Endothelial cell of umbilical vein (primary cell): ENCODE results near the gene GALNT2.

Source experiments
- FOS ChIP-seq: IDR thresholded peaks from 2 replicates; pipeline ENCODE4 v1.6.1; 2011; ENCODE audit warnings: mild to moderate bottlenecking, low read length, moderate library complexity, borderline replicate concordance; ENCODE audit not compliant: insufficient read depth
- POLR2A ChIP-seq: IDR thresholded peaks from 2 replicates; pipeline ENCODE4 v1.6.1; 2012; ENCODE audit warnings: low read depth, mild to moderate bottlenecking, control low read depth, low read length
- POLR2AphosphoS5 ChIP-seq: IDR thresholded peaks from 2 replicates; pipeline ENCODE4 v1.6.1; 2012; ENCODE audit warnings: low read depth, mild to moderate bottlenecking, control low read depth, low read length, moderate library complexity; ENCODE audit not compliant: insufficient read depth
- TF ChIP-seq, protein P1 (sequence below), 2 donors: IDR thresholded peaks; 1 replicate in 1 of 2; 2 replicates in 1 of 2; pipeline ENCODE4 v1.5.1; 2011; ENCODE audit warnings: low read length in 2 of 2, mild to moderate bottlenecking in 2 of 2, moderate library complexity in 2 of 2, control low read depth in 1 of 2, inconsistent platforms in 1 of 2, low read depth in 1 of 2; ENCODE audit not compliant: insufficient read depth in 1 of 2; ENCODE audit errors: extremely low read depth in 1 of 2
- TF ChIP-seq, protein P2 (sequence below): IDR thresholded peaks from 2 replicates; pipeline ENCODE4 v1.6.1; 2011; ENCODE audit not compliant: insufficient read depth, insufficient read length

DNA sequence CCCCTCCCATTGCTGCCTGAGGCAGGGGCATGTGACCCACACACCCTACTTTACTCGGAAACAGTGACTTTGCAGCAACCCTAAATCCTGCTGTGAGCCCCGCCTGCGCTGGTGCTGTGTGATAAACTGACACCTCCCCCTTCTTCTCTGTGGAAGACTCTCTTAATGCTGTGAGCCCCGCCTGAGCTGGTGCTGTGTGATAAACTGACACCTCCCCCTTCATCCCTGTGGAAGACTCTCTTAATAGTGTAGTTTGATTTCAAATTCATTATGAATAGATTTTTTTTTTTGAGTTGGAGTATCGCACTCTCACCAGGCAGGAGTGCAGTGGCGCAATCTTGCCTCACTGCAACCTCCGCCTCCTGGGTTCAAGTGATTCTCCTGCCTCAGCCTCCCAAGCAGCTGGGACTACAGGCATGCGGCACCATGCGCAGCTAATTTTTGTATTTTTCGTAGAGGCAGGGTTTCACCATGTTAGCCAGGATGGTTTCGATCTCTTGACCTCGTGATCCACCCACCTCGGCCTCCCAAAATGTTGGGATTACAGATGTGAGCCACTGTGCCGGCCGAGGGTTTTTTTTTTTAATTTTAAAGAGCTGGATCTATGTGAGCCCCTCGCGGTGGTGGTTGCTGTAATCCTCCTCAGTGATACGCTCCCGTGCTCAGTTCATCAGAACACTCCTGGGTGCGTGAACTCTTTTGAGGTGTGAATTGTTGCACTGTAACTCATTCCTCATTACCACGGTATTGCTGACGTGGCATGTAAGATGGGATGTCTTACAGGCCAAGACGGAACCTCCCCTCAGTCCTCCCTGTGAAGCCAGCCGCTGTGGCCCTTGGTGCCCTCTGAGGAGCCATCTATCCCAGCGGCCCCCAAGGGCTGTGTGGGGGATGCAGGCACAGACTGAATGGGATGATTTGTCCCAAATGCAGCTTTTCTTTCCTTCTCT, 60.3 kb downstream of the GALNT2 start:
- TF ChIP-seq, protein P1, sequence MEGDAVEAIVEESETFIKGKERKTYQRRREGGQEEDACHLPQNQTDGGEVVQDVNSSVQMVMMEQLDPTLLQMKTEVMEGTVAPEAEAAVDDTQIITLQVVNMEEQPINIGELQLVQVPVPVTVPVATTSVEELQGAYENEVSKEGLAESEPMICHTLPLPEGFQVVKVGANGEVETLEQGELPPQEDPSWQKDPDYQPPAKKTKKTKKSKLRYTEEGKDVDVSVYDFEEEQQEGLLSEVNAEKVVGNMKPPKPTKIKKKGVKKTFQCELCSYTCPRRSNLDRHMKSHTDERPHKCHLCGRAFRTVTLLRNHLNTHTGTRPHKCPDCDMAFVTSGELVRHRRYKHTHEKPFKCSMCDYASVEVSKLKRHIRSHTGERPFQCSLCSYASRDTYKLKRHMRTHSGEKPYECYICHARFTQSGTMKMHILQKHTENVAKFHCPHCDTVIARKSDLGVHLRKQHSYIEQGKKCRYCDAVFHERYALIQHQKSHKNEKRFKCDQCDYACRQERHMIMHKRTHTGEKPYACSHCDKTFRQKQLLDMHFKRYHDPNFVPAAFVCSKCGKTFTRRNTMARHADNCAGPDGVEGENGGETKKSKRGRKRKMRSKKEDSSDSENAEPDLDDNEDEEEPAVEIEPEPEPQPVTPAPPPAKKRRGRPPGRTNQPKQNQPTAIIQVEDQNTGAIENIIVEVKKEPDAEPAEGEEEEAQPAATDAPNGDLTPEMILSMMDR (IDR thresholded peaks at IDR 0.05; ENCODE audit: extremely low read depth in 1 of 2, insufficient read depth in 1 of 2, low read depth in 1 of 2, low read length in 2 of 2) = no peak
- TF ChIP-seq, protein P2, sequence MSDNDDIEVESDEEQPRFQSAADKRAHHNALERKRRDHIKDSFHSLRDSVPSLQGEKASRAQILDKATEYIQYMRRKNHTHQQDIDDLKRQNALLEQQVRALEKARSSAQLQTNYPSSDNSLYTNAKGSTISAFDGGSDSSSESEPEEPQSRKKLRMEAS = no peak
- TF ChIP-seq FOS (no peak), POLR2A (no peak), POLR2AphosphoS5 (no peak)
